OCI-LY7 (cell line): ENCODE data around the gene NRN1. TPM values are rescaled to one million over a fixed set of nuclear protein-coding genes. Genes with fewer than 3 reads are reported as not detected.

ENCODE experiments used
- BruUV-seq: library from RNA; stranded (reverse); fragments of 400-500 nt; replicated peaks from 2 replicates; lab custom pipeline; 2021; lab: Mats Ljungman, UMichigan
- CTCF ChIA-PET: fragments of 300-600 bp; sonication (Branson Sonifier 250); formaldehyde crosslinking; loops from one replicate; lab custom pipeline; 2022; ENCODE audit warnings: antibody characterized with exemption; ENCODE audit not compliant: unreplicated experiment; lab: Charles Lee
- POLR2A ChIA-PET: fragments of 300-600 bp; sonication (Branson Sonifier 250); formaldehyde crosslinking; loops from one replicate; lab custom pipeline; 2022; ENCODE audit warnings: antibody characterized with exemption; lab: Charles Lee
- DNase-seq: peaks from one replicate; pipeline ENCODE4 v3.0.0-alpha.2; 2015; ENCODE audit warnings: low spot score
- H2AFZ ChIP-seq: fragments of 200-600 bp; sonication (generic), shearing (Covaris generic); 2 replicates; pipeline ENCODE4 v1.6.1; 2014; ENCODE audit warnings: mild to moderate bottlenecking, antibody characterized with exemption, low read length, moderate library complexity
- H3K27ac ChIP-seq: fragments of 200-600 bp; sonication (generic); 2 replicates; pipeline ENCODE4 v1.5.1; 2014; ENCODE audit warnings: mixed run types, low read depth, mild to moderate bottlenecking, moderate library complexity, low read length, inconsistent platforms; ENCODE audit not compliant: poor library complexity, severe bottlenecking
- H3K36me3 ChIP-seq: fragments of 200-600 bp; sonication (generic); 2 replicates; pipeline ENCODE4 v1.6.1; 2014; ENCODE audit warnings: mild to moderate bottlenecking, antibody characterized with exemption, low read length, moderate library complexity, mixed read lengths; ENCODE audit not compliant: insufficient read depth
- H3K4me1 ChIP-seq: fragments of 200-600 bp; sonication (generic); 2 replicates; pipeline ENCODE4 v1.5.1; 2014; ENCODE audit warnings: mild to moderate bottlenecking, low read length; ENCODE audit not compliant: insufficient read depth, poor library complexity, severe bottlenecking
- H3K4me2 ChIP-seq: fragments of 200-600 bp; sonication (generic); 2 replicates; pipeline ENCODE4 v1.6.1; 2014; ENCODE audit warnings: mild to moderate bottlenecking, low read length
- H3K4me3 ChIP-seq: fragments of 200-600 bp; sonication (generic); 2 replicates; pipeline ENCODE4 v1.5.1; 2014; ENCODE audit warnings: mild to moderate bottlenecking, low read depth, low read length; ENCODE audit not compliant: poor library complexity, severe bottlenecking
- H3K79me2 ChIP-seq: fragments of 200-600 bp; sonication (generic); 2 replicates; pipeline ENCODE4 v1.6.1; 2016; ENCODE audit warnings: low read depth, mild to moderate bottlenecking, low read length, moderate library complexity, mixed read lengths; ENCODE audit not compliant: insufficient read depth
- H3K9me2 ChIP-seq: fragments of 200-600 bp; sonication (generic); 2 replicates; pipeline ENCODE4 v1.6.1; 2016; ENCODE audit warnings: mild to moderate bottlenecking, low read length, mixed read lengths; ENCODE audit not compliant: insufficient read depth
- H3K9me3 ChIP-seq: fragments of 200-600 bp; sonication (generic); 2 replicates; pipeline ENCODE4 v1.6.1; 2014; ENCODE audit warnings: mild to moderate bottlenecking, mixed run types, low read length, mixed read lengths
- H4K20me1 ChIP-seq: fragments of 200-600 bp; sonication (generic); 2 replicates; pipeline ENCODE4 v1.6.1; 2014; ENCODE audit warnings: mild to moderate bottlenecking, antibody characterized with exemption, low read length, moderate library complexity, mixed read lengths; ENCODE audit not compliant: insufficient read depth
- CTCF ChIP-seq: fragments of 200-600 bp; sonication (generic); conservative IDR thresholded peaks from 2 replicates; pipeline ENCODE4 v1.5.1; 2014; ENCODE audit warnings: mild to moderate bottlenecking, antibody characterized with exemption, low read length, moderate library complexity, mixed read lengths
- EZH2phosphoT487 ChIP-seq: fragments of 200-600 bp; sonication (generic); IDR thresholded peaks from 2 replicates; pipeline ENCODE4 v1.6.1; 2018; ENCODE audit warnings: low read depth, borderline replicate concordance, mild to moderate bottlenecking, mixed run types, antibody characterized with exemption, low read length, moderate library complexity, mixed read lengths
- intact Hi-C: fragments of 100-400 bp; cut with micrococcal nuclease; formaldehyde crosslinking; loops from one replicate; pipeline ENCODE4 v1.10.0; 2022; ENCODE audit not compliant: unreplicated experiment
- total RNA-seq, 2 experiments: library from RNA; depleted of rRNA in 1 of 2; stranded (reverse); fragments of >200 nt in 1 of 2; shearing (Covaris generic) in 1 of 2; gene quantifications; 2 replicates each; pipeline ENCODE4 v1.2.3, GENCODE V29; 2014 to 2022

The NRN1 gene
- total RNA-seq, 2 experiments from 2014 or later: 6.4 to 24.8 TPM

GRCh38 chr6:5995949-5996713 is 10.6 kb downstream of the NRN1 start:
- no TSS peak for BruUV-seq
- Histone ChIP-seq H2AFZ (peak overlapping the region; percentile 23; the same call in 1 of the 2 replicates), H3K36me3 (no peaks in the 10 kb centered on the region; the same call in 1 of the 2 replicates), H3K4me2 (peak overlapping the region; percentile 58), H3K9me2 (no peaks in the 10 kb centered on the region), H3K9me3 (no peaks in the 10 kb centered on the region), H3K4me3 (peak overlapping the region; percentile 31), H3K4me1 (peaks cover 15% of the 10 kb centered on the region), H3K27ac (no peak overlapping the region), H4K20me1 (no peaks in the 10 kb centered on the region), H3K79me2 (no peaks in the 10 kb centered on the region)
- intact Hi-C loops: no loop called here
- no peak for DNase-seq
- POLR2A ChIA-PET: no interaction called here
- CTCF ChIA-PET: no interaction called here
- TF ChIP-seq EZH2phosphoT487 (no peak), CTCF (no peak)

- no peak for DNase-seq
- H3K4me1 ChIP-seq: peaks cover 15% of the 10 kb centered on the region
- no peak overlapping the region for H3K4me2 ChIP-seq
- ChIA-PET POLR2A (interaction anchor here (0.8 kb wide), 1 partner anchor 18 kb away, joined by 3 read pairs; no protein-coding TSS in a partner anchor), CTCF (no interaction called here)
- H3K9me3 ChIP-seq: no peaks in the 10 kb centered on the region
- intact Hi-C loops: no loop called here
- BruUV-seq: no TSS peak
- H4K20me1 ChIP-seq: no peaks in the 10 kb centered on the region
- H3K79me2 ChIP-seq: no peaks in the 10 kb centered on the region
- H2AFZ ChIP-seq: no peak overlapping the region
- TF ChIP-seq EZH2phosphoT487 (no peak), CTCF (no peak)
- H3K36me3 ChIP-seq: no peaks in the 10 kb centered on the region; the same call in 1 of the 2 replicates
- no peak overlapping the region for H3K27ac ChIP-seq
- no peaks in the 10 kb centered on the region for H3K9me2 ChIP-seq
- no peak overlapping the region for H3K4me3 ChIP-seq
Measured at GRCh38 chr6:5995658-5995948, 11.1 kb downstream of the NRN1 start.

- no peak for TF ChIP-seq EZH2phosphoT487
- TF ChIP-seq CTCF: no peak
- no peak overlapping the region for H3K4me2 ChIP-seq
- H3K9me3 ChIP-seq: no peaks in the 10 kb centered on the region
- ChIA-PET POLR2A (interaction anchor here (0.8 kb wide), 1 partner anchor 18 kb away, joined by 3 read pairs; no protein-coding TSS in a partner anchor), CTCF (no interaction called here)
- DNase-seq: no peak
- H4K20me1 ChIP-seq: no peaks in the 10 kb centered on the region
- intact Hi-C loops: no loop called here
- no peaks in the 10 kb centered on the region; the same call in 1 of the 2 replicates for H3K36me3 ChIP-seq
- H3K4me1 ChIP-seq: peaks cover 15% of the 10 kb centered on the region
- H3K27ac ChIP-seq: no peak overlapping the region
- no peak overlapping the region for H3K4me3 ChIP-seq
- no peaks in the 10 kb centered on the region for H3K79me2 ChIP-seq
- no TSS peak for BruUV-seq
- no peak overlapping the region for H2AFZ ChIP-seq
- no peaks in the 10 kb centered on the region for H3K9me2 ChIP-seq
Measured at GRCh38 chr6:5994999-5995657, 11.6 kb downstream of the NRN1 start.
